A549 (cell line): ENCODE measurements around the gene DNAH17. TPM values are rescaled to one million over a fixed set of nuclear protein-coding genes. Genes with fewer than 3 reads are reported as not detected.

ENCODE experiments used
- ATAC-seq, 2 experiments: fragments of 200-7000 bp in 1 of 2; fragments of >200 bp in 1 of 2; cut with Nextera tagmentation in 1 of 2; cut with Tn5 transposase in 1 of 2; 3 replicates each; pipeline versions ENCODE4 v1.8.0 to v1.9.1; 2018 to 2020; ENCODE audit warnings: mild to moderate bottlenecking in 1 of 2, moderate library complexity in 1 of 2
- CTCF ChIA-PET: fragments of 300-600 bp; sonication (Branson Sonifier 250); formaldehyde crosslinking; extraction: SDS; loops from one replicate; lab custom pipeline; 2021; ENCODE audit warnings: antibody characterized with exemption, inconsistent platforms; lab: Yijun Ruan, JAX
- POLR2A ChIA-PET: fragments of 350-600 bp; formaldehyde crosslinking; extraction: SDS; loops from one replicate; lab custom pipeline; 2021; ENCODE audit warnings: antibody characterized with exemption, inconsistent platforms; lab: Yijun Ruan, JAX
- DNase-seq, 2 experiments: peaks; one replicate each; pipeline versions ENCODE4 v3.0.0 to v3.0.0-alpha.2; 2011 to 2016; ENCODE audit warnings: low read depth in 1 of 2, low spot score in 1 of 2
- FAIRE-seq: peaks from 2 replicates; lab custom pipeline; 2011; peaks lifted over from hg19 to GRCh38; lab: Jason Lieb, UNC
- H3K27ac ChIP-seq, 2 experiments: fragments of >200 bp; sonication (Bioruptor Twin); formaldehyde crosslinking; 3 replicates each; pipeline ENCODE4 v1.5.1; 2016 to 2017
- H3K4me1 ChIP-seq: fragments of >200 bp; sonication (Bioruptor Twin); formaldehyde crosslinking; 3 replicates; pipeline ENCODE4 v1.6.1; 2016
- H3K4me2 ChIP-seq: fragments of >200 bp; sonication (Bioruptor Twin); formaldehyde crosslinking; 3 replicates; pipeline ENCODE4 v1.6.1; 2016
- H3K4me3 ChIP-seq: fragments of >200 bp; sonication (Bioruptor Twin); formaldehyde crosslinking; 3 replicates; pipeline ENCODE4 v1.5.1; 2016
- H3K9me3 ChIP-seq: fragments of >200 bp; sonication (Bioruptor Twin); formaldehyde crosslinking; 3 replicates; pipeline ENCODE4 v1.6.1; 2016
- ATOH8 ChIP-seq: fragments of 250-450 bp; sonication (Bioruptor Pico); IDR thresholded peaks from 2 replicates; pipeline ENCODE4 v1.5.0; 2020; ENCODE audit warnings: low read depth, mild to moderate bottlenecking, moderate library complexity
- CHD4 ChIP-seq: fragments of 200-600 bp; sonication (generic); IDR thresholded peaks from 2 replicates; pipeline ENCODE4 v1.6.1; 2016; ENCODE audit warnings: antibody characterized with exemption, mild to moderate bottlenecking, borderline replicate concordance
- HMGXB4 ChIP-seq: fragments of 250-450 bp; sonication (Bioruptor Pico); IDR thresholded peaks from 2 replicates; pipeline ENCODE4 v1.5.0; 2021; ENCODE audit warnings: mild to moderate bottlenecking, moderate library complexity, borderline replicate concordance
- JUNB ChIP-seq: fragments of >200 bp; sonication (Bioruptor Twin); formaldehyde crosslinking; IDR thresholded peaks from 2 replicates; pipeline ENCODE4 v1.6.1; 2016
- KDM1A ChIP-seq: fragments of 200-600 bp; sonication (generic); IDR thresholded peaks from 2 replicates; pipeline ENCODE4 v1.6.1; 2016; ENCODE audit warnings: low read depth, mild to moderate bottlenecking
- MAX ChIP-seq: IDR thresholded peaks from 2 replicates; pipeline ENCODE4 v1.6.1; 2012
- NPAS2 ChIP-seq: fragments of 250-450 bp; sonication (Bioruptor Pico); IDR thresholded peaks from 2 replicates; pipeline ENCODE4 v1.8.0; 2022; ENCODE audit warnings: mild to moderate bottlenecking, moderate library complexity, borderline replicate concordance
- NR3C1 ChIP-seq: fragments of >200 bp; sonication (Bioruptor Twin); formaldehyde crosslinking; IDR thresholded peaks from 3 replicates; pipeline ENCODE4 v1.6.1; 2017
- POLR2A ChIP-seq: IDR thresholded peaks from 2 replicates; pipeline ENCODE4 v1.6.1; 2012; ENCODE audit warnings: mild to moderate bottlenecking, low read length
- RAD21 ChIP-seq, 2 experiments: fragments of >200 bp in 1 of 2; sonication (Bioruptor Twin) in 1 of 2; formaldehyde crosslinking in 1 of 2; IDR thresholded peaks in 1 of 2; conservative IDR thresholded peaks in 1 of 2; 2 replicates in 1 of 2; 3 replicates in 1 of 2; pipeline ENCODE4 v1.6.1; 2012 to 2018; ENCODE audit warnings: inconsistent platforms in 1 of 2
- RNF2 ChIP-seq: fragments of 200-600 bp; sonication (generic); IDR thresholded peaks from 2 replicates; pipeline ENCODE4 v1.6.1; 2016; ENCODE audit warnings: low read depth, mild to moderate bottlenecking, antibody characterized with exemption, moderate library complexity, borderline replicate concordance
- SMC3 ChIP-seq: fragments of >200 bp; sonication (Bioruptor Twin); formaldehyde crosslinking; IDR thresholded peaks from 3 replicates; pipeline ENCODE4 v1.6.1; 2018; ENCODE audit warnings: inconsistent platforms
- SREBF2 ChIP-seq: fragments of 450-650 bp; IDR thresholded peaks from 2 replicates; pipeline ENCODE4 v1.6.1; 2014; ENCODE audit warnings: mild to moderate bottlenecking, moderate library complexity
- ZFP36 ChIP-seq: fragments of 450-650 bp; IDR thresholded peaks from 2 replicates; pipeline ENCODE4 v1.6.1; 2014; ENCODE audit warnings: borderline replicate concordance; ENCODE audit not compliant: partially characterized antibody
- WGBS: methylation state at CpG from one replicate; pipeline ENCODE4 v1.1.6; 2017; ENCODE audit errors: missing lambda C conversion rate; 5-methylcytosine and 5-hydroxymethylcytosine counted together
- polyA plus RNA-seq, 4 experiments: library from polyadenylated mRNA; depleted of rRNA in 3 of 4; stranded (reverse); fragments of >200 nt; fragmentation: RNase III in 1 of 4; extraction: RNeasy Plus Mini Kit Qiagen cat#74134 plus additional on column Dnase treatment in 1 of 4; gene quantifications; 2 replicates in 3 of 4; 3 replicates in 1 of 4; pipeline ENCODE4 v1.2.3, GENCODE V29; 2011 to 2017

Gene DNAH17
- polyA plus RNA-seq, 2 of the 4 experiments (the other 2 are of a cell fraction), result 0.21 to 0.26 TPM

GRCh38 chr17:78384479-78385175, 192.6 kb downstream of the DNAH17 start:
- DNase-seq, result no peak
- H3K4me2 ChIP-seq, result no peak overlapping the region
- TF ChIP-seq MAX (no peak), SMC3 (no peak)
- 95% methylated on average over 23 of the region's 23 CpGs for WGBS
- FAIRE-seq, result no peak
- H3K27ac ChIP-seq, result no peak overlapping the region
- POLR2A ChIA-PET, result no interaction called here
- H3K4me1 ChIP-seq, result peaks cover 23% of the 10 kb centered on the region
- ATAC-seq, result no peak
- H3K9me3 ChIP-seq, result no peaks in the 10 kb centered on the region
- CTCF ChIA-PET, result interaction anchor here (0.8 to 2.6 kb wide), 4 partner anchors 24 to 134 kb away, joined by 3 to 9 read pairs (median 6); no protein-coding TSS in a partner anchor
- H3K4me3 ChIP-seq, result no peak overlapping the region

- POLR2A ChIA-PET, result no interaction called here
- H3K4me2 ChIP-seq, result no peak overlapping the region
- DNase-seq (no peak), FAIRE-seq (no peak), ATAC-seq (no peak)
- no peak overlapping the region for H3K4me3 ChIP-seq
- no peak overlapping the region for H3K27ac ChIP-seq
- no peaks in the 10 kb centered on the region for H3K9me3 ChIP-seq
- CTCF ChIA-PET, result interaction anchor here (0.8 to 3.5 kb wide), 6 partner anchors 8 to 133 kb away, joined by 3 to 26 read pairs (median 8); partner anchors contain the start of gene SOCS3
- 84% methylated on average over 15 of the region's 15 CpGs for WGBS
- TF ChIP-seq NPAS2 (CRISPR knock-in tag), result no peak
- TF ChIP-seq HMGXB4 (CRISPR knock-in tag), result no peak
- no peak for TF ChIP-seq MAX
- no peak for TF ChIP-seq ZFP36
- no peak for TF ChIP-seq RNF2
- TF ChIP-seq POLR2A, result no peak
- no peak for TF ChIP-seq CHD4
- no peak for TF ChIP-seq KDM1A
- peaks cover 22% of the 10 kb centered on the region for H3K4me1 ChIP-seq
These were observed 193.3 kb downstream of the DNAH17 start for GRCh38 chr17:78383725-78384471.

- ATAC-seq, result no peak
- ChIA-PET CTCF (interaction anchor here (0.6 to 3.5 kb wide), 10 partner anchors 9 to 146 kb away, joined by 3 to 26 read pairs (median 3); partner anchors contain the start of gene SOCS3), POLR2A (no interaction called here)
- Histone ChIP-seq H3K27ac (no peak overlapping the region), H3K4me1 (peaks cover 33% of the 10 kb centered on the region), H3K9me3 (no peaks in the 10 kb centered on the region), H3K4me3 (no peak overlapping the region), H3K4me2 (no peak overlapping the region)
- no peak for FAIRE-seq
- DNase-seq, result no peak
- TF ChIP-seq SREBF2, result no peak
- TF ChIP-seq HMGXB4 (CRISPR knock-in tag), result no peak
- no peak for TF ChIP-seq NR3C1
- TF ChIP-seq ATOH8 (CRISPR knock-in tag), result no peak
- no peak for TF ChIP-seq CHD4
- no peak for TF ChIP-seq JUNB
- TF ChIP-seq RAD21 (conservative IDR thresholded peaks at IDR 0.05 in 1 of 2, IDR thresholded peaks at IDR 0.05 in 1 of 2), result no peak
- 89% methylated on average over 12 of the region's 12 CpGs for WGBS
These were observed 195.5 kb downstream of the DNAH17 start for GRCh38 chr17:78381601-78382232.
